ENCODE results near the gene RNF130. TPM values are rescaled to one million over a fixed set of nuclear protein-coding genes. Genes with fewer than 3 reads are reported as not detected.

RNF130 gene
- total RNA-seq, 4 donors from 2014 or later: 24.4 to 63.3 (median 36.2) TPM

- intact Hi-C loops (cut with DNase I; ENCODE audit: low total_unique reads): no loop called here
- 80 to 85% methylated on average over 5 of the region's 5 CpGs for WGBS, 2 donors
- no peak for DNase-seq (ENCODE audit: low spot score in 2 of 2)
- no peak for TF ChIP-seq CTCF (IDR thresholded peaks at IDR 0.05)
- no peak for TF ChIP-seq POLR2A (IDR thresholded peaks at IDR 0.05)
- no peak overlapping the region for H3K4me3 ChIP-seq (ENCODE audit: low read depth, poor library complexity, severe bottlenecking)
Observed at GRCh38 chr5:179981636-179982035, 89.9 kb downstream of the RNF130 start.

GRCh38 chr5:179980767-179981166, 90.8 kb downstream of the RNF130 start:
- WGBS, 2 donors: 92 to 95% methylated on average over 7 of the region's 7 CpGs
- intact Hi-C loops (cut with DNase I; ENCODE audit: low total_unique reads): no loop called here

GRCh38 chr5:179978792-179979191, 92.8 kb downstream of the RNF130 start:
- no peak overlapping the region for H3K4me3 ChIP-seq (ENCODE audit: low read depth, poor library complexity, severe bottlenecking)
- WGBS, 2 donors: 67 to 75% methylated on average over 4 of the region's 4 CpGs
- intact Hi-C loops (cut with DNase I; ENCODE audit: low total_unique reads): no loop called here
- no peak for TF ChIP-seq CTCF (IDR thresholded peaks at IDR 0.05)
- no peak for TF ChIP-seq POLR2A (IDR thresholded peaks at IDR 0.05)
- DNase-seq (ENCODE audit: low spot score in 2 of 2): no peak

More at GRCh38 chr5:179980767-179981166, 90.8 kb downstream of the RNF130 start:
- TF ChIP-seq POLR2A (IDR thresholded peaks at IDR 0.05) (no peak), CTCF (IDR thresholded peaks at IDR 0.05) (no peak)
- no peak overlapping the region for H3K4me3 ChIP-seq (ENCODE audit: low read depth, poor library complexity, severe bottlenecking)
- no peak for DNase-seq (ENCODE audit: low spot score in 2 of 2)

GRCh38 chr5:179975713-179976134, 95.8 kb downstream of the RNF130 start:
- intact Hi-C loops (cut with DNase I; ENCODE audit: low total_unique reads): no loop called here
- H3K4me3 ChIP-seq (ENCODE audit: low read depth, poor library complexity, severe bottlenecking): no peak overlapping the region
- WGBS, 2 donors: 93 to 94% methylated on average over 13 of the region's 13 CpGs
- DNase-seq (ENCODE audit: low spot score in 2 of 2): no peak
- TF ChIP-seq CTCF (IDR thresholded peaks at IDR 0.05) (no peak), POLR2A (IDR thresholded peaks at IDR 0.05) (no peak)

GRCh38 chr5:179974946-179975712, 96.4 kb downstream of the RNF130 start:
- no peak overlapping the region for H3K4me3 ChIP-seq (ENCODE audit: low read depth, poor library complexity, severe bottlenecking)
- no peak for DNase-seq (ENCODE audit: low spot score in 2 of 2)
- intact Hi-C loops (cut with DNase I; ENCODE audit: low total_unique reads): no loop called here
- TF ChIP-seq POLR2A (IDR thresholded peaks at IDR 0.05): no peak
- TF ChIP-seq CTCF (IDR thresholded peaks at IDR 0.05): no peak
- 77 to 86% methylated on average over 25 of the region's 25 CpGs for WGBS, 2 donors

Measured in lower leg skin (tissue), 4 donors.